GM12878 (cell line): ENCODE results near the gene HIVEP1. TPM values are rescaled to one million over a fixed set of nuclear protein-coding genes. Genes with fewer than 3 reads are reported as not detected.

Source experiments
- ATAC-seq: fragments of 200-7000 bp; cut with Tn5 transposase; 3 replicates; pipeline ENCODE4 v1.9.1; 2020; ENCODE audit warnings: mild to moderate bottlenecking, moderate library complexity
- BruUV-seq: library from RNA; stranded (reverse); fragments of 400-500 nt; replicated peaks from 2 replicates; lab custom pipeline; 2021; lab: Mats Ljungman, UMichigan
- CTCF ChIA-PET: fragments of 300-600 bp; sonication (Branson Sonifier 250); formaldehyde crosslinking; extraction: SDS; loops from one replicate; lab custom pipeline; 2021; ENCODE audit warnings: inconsistent platforms; lab: Yijun Ruan, JAX
- POLR2A ChIA-PET: fragments of 350-600 bp; formaldehyde crosslinking; extraction: SDS; loops from one replicate; lab custom pipeline; 2021; ENCODE audit warnings: inconsistent platforms; lab: Charles Lee
- RAD21 ChIA-PET: fragments of 300-600 bp; sonication (Branson Sonifier 250); formaldehyde crosslinking; loops from one replicate; lab custom pipeline; 2023; ENCODE audit warnings: antibody characterized with exemption; ENCODE audit not compliant: unreplicated experiment; lab: Charles Lee
- SMC1A ChIA-PET: fragments of 300-600 bp; sonication (Branson Sonifier 250); formaldehyde crosslinking; loops from one replicate; lab custom pipeline; 2023; ENCODE audit not compliant: unreplicated experiment, uncharacterized antibody; lab: Charles Lee
- DNase-seq: peaks from one replicate; pipeline ENCODE4 v3.0.0-alpha.2; 2011; ENCODE audit warnings: low read depth, low spot score
- FAIRE-seq: peaks from 3 replicates; lab custom pipeline; 2011; peaks lifted over from hg19 to GRCh38; lab: Jason Lieb, UNC
- H2AFZ ChIP-seq: 2 replicates; pipeline ENCODE4 v1.6.0; 2011; ENCODE audit warnings: low read depth, low read length, control low read depth; ENCODE audit not compliant: control insufficient read depth
- H3K27ac ChIP-seq: 2 replicates; pipeline ENCODE4 v1.5.1; 2011; ENCODE audit warnings: control low read depth; ENCODE audit not compliant: control insufficient read depth, insufficient read depth
- H3K27me3 ChIP-seq, 2 experiments: replicated peaks in 1 of 2; 2 replicates each; pipeline versions ENCODE4 v1.6.0 to v1.6.1; 2011; ENCODE audit warnings: low read length in 1 of 2; ENCODE audit not compliant: control insufficient read depth in 2 of 2, insufficient read depth in 2 of 2
- H3K36me3 ChIP-seq, 2 experiments: 2 replicates each; pipeline ENCODE4 v1.5.1; 2011; ENCODE audit warnings: low read length in 1 of 2; ENCODE audit not compliant: control insufficient read depth in 2 of 2, insufficient read depth in 2 of 2
- H3K4me1 ChIP-seq: 2 replicates; pipeline ENCODE4 v1.6.1; 2011; ENCODE audit warnings: mild to moderate bottlenecking, low read length, moderate library complexity, mixed read lengths; ENCODE audit not compliant: control insufficient read depth, insufficient read depth
- H3K4me2 ChIP-seq: 2 replicates; pipeline ENCODE4 v1.6.0; 2011; ENCODE audit warnings: control low read depth; ENCODE audit not compliant: control insufficient read depth, insufficient read depth
- H3K4me3 ChIP-seq: fragments of 200-600 bp; sonication (generic); 2 replicates; pipeline ENCODE4 v1.5.1; 2016
- H3K79me2 ChIP-seq: 2 replicates; pipeline ENCODE4 v1.6.0; 2011; ENCODE audit warnings: low read length; ENCODE audit not compliant: control insufficient read depth, insufficient read depth
- H3K9ac ChIP-seq: 2 replicates; pipeline ENCODE4 v1.8.0; 2011; ENCODE audit warnings: low read length, control low read depth, mixed read lengths; ENCODE audit not compliant: control insufficient read depth, insufficient read depth
- H3K9me3 ChIP-seq: replicated peaks from 3 replicates; pipeline ENCODE4 v1.5.1; 2011; ENCODE audit warnings: mild to moderate bottlenecking, low read length; ENCODE audit not compliant: control insufficient read depth, insufficient read depth
- H4K20me1 ChIP-seq: 2 replicates; pipeline ENCODE4 v1.6.0; 2011; ENCODE audit not compliant: control insufficient read depth, insufficient read depth
- BACH1 ChIP-seq: fragments of 450-650 bp; IDR thresholded peaks from 2 replicates; pipeline ENCODE4 v1.6.1; 2017; ENCODE audit warnings: mild to moderate bottlenecking, borderline replicate concordance
- BHLHE40 ChIP-seq, 2 experiments: fragments of 450-650 bp in 1 of 2; IDR thresholded peaks; 2 replicates each; pipeline ENCODE4 v1.6.1; 2011 to 2017; ENCODE audit warnings: low read depth in 2 of 2, borderline replicate concordance in 1 of 2, improper control_type of control experiment in 1 of 2, low read length in 1 of 2, mild to moderate bottlenecking in 1 of 2
- BMI1 ChIP-seq: fragments of 450-650 bp; IDR thresholded peaks from 2 replicates; pipeline ENCODE4 v1.6.1; 2016; ENCODE audit warnings: mild to moderate bottlenecking, moderate library complexity, borderline replicate concordance
- CBX3 ChIP-seq: fragments of 200-600 bp; sonication (generic); IDR thresholded peaks from 2 replicates; pipeline ENCODE4 v1.6.1; 2016; ENCODE audit warnings: low read depth, borderline replicate concordance
- CHD2 ChIP-seq: IDR thresholded peaks from 2 replicates; pipeline ENCODE4 v1.6.1; 2011; ENCODE audit warnings: low read depth, low read length, improper control_type of control experiment, borderline replicate concordance
- E2F4 ChIP-seq: IDR thresholded peaks from 2 replicates; pipeline ENCODE4 v1.6.1; 2012; ENCODE audit warnings: low read depth, low read length, improper control_type of control experiment
- EP300 ChIP-seq, 2 experiments: fragments of 150-350 bp in 1 of 2; IDR thresholded peaks; 2 replicates each; pipeline ENCODE4 v1.6.1; 2011 to 2012; ENCODE audit warnings: low read depth in 2 of 2, low read length in 2 of 2, borderline replicate concordance in 1 of 2, improper control_type of control experiment in 1 of 2, inconsistent platforms in 1 of 2; ENCODE audit not compliant: control insufficient read depth in 1 of 2
- FOXK2 ChIP-seq: fragments of 450-650 bp; IDR thresholded peaks from 2 replicates; pipeline ENCODE4 v1.6.1; 2017; ENCODE audit warnings: mild to moderate bottlenecking, moderate library complexity
- FOXM1 ChIP-seq: IDR thresholded peaks from 2 replicates; pipeline ENCODE4 v1.6.1; 2012; ENCODE audit warnings: low read depth, mild to moderate bottlenecking, inconsistent platforms, low read length, moderate library complexity
- HCFC1 ChIP-seq: fragments of 150-350 bp; IDR thresholded peaks from 2 replicates; pipeline ENCODE4 v1.6.1; 2014; ENCODE audit warnings: low read length
- HDAC6 ChIP-seq: fragments of 200-600 bp; sonication (generic); IDR thresholded peaks from one replicate; pipeline ENCODE4 v1.8.0; 2017; ENCODE audit warnings: antibody characterized with exemption; ENCODE audit not compliant: unreplicated experiment
- HDGF ChIP-seq: fragments of 450-650 bp; IDR thresholded peaks from 2 replicates; pipeline ENCODE4 v1.6.1; 2016; ENCODE audit warnings: antibody characterized with exemption
- IKZF1 ChIP-seq: fragments of 450-650 bp; conservative IDR thresholded peaks from 2 replicates; pipeline ENCODE4 v1.6.1; 2017; ENCODE audit warnings: antibody characterized with exemption, mild to moderate bottlenecking
- IRF4 ChIP-seq: IDR thresholded peaks from 2 replicates; pipeline ENCODE4 v1.6.1; 2011; ENCODE audit warnings: low read depth, low read length
- MAX ChIP-seq: IDR thresholded peaks from 2 replicates; pipeline ENCODE4 v1.6.1; 2012; ENCODE audit warnings: low read depth, low read length, improper control_type of control experiment
- PML ChIP-seq: IDR thresholded peaks from 2 replicates; pipeline ENCODE4 v1.6.1; 2012; ENCODE audit warnings: low read length, inconsistent platforms
- POLR2A ChIP-seq: IDR thresholded peaks from 2 replicates; pipeline ENCODE4 v1.6.1; 2011; ENCODE audit warnings: low read depth, mild to moderate bottlenecking, low read length
- POLR2AphosphoS5 ChIP-seq: IDR thresholded peaks from 2 replicates; pipeline ENCODE4 v1.6.1; 2011; ENCODE audit warnings: mild to moderate bottlenecking, low read length, inconsistent platforms
- POU2F2 ChIP-seq: IDR thresholded peaks from 3 replicates; pipeline ENCODE4 v1.6.1; 2011; ENCODE audit warnings: low read depth, mild to moderate bottlenecking, low read length, borderline replicate concordance
- RAD51 ChIP-seq: fragments of 450-650 bp; IDR thresholded peaks from 2 replicates; pipeline ENCODE4 v1.6.1; 2016; ENCODE audit warnings: moderate library complexity, mild to moderate bottlenecking, inconsistent platforms
- SUZ12 ChIP-seq: fragments of 200-600 bp; sonication (generic); IDR thresholded peaks from one replicate; pipeline ENCODE4 v1.6.1; 2018; ENCODE audit warnings: antibody characterized with exemption, mild to moderate bottlenecking; ENCODE audit not compliant: unreplicated experiment
- TCF12 ChIP-seq: IDR thresholded peaks from 2 replicates; pipeline ENCODE4 v1.6.1; 2011; ENCODE audit warnings: low read depth, mild to moderate bottlenecking, low read length
- TCF3 ChIP-seq: IDR thresholded peaks from 2 replicates; pipeline ENCODE4 v1.6.1; 2012; ENCODE audit warnings: low read depth, mild to moderate bottlenecking, low read length, borderline replicate concordance; ENCODE audit not compliant: insufficient read depth
- YY1 ChIP-seq: IDR thresholded peaks from 2 replicates; pipeline ENCODE4 v1.6.1; 2011; ENCODE audit warnings: low read depth, mild to moderate bottlenecking, low read length
- ZBED1 ChIP-seq: IDR thresholded peaks from 2 replicates; pipeline ENCODE4 v1.6.1; 2016; ENCODE audit warnings: borderline replicate concordance
- ZZZ3 ChIP-seq: IDR thresholded peaks from 2 replicates; pipeline ENCODE4 v1.6.1; 2011; ENCODE audit warnings: low read depth; ENCODE audit not compliant: control insufficient read depth, insufficient read length
- WGBS: methylation state at CpG from one replicate; pipeline ENCODE4 v1.1.6; 2016; ENCODE audit warnings: low lambda C conversion rate; ENCODE audit not compliant: insufficient replicate concordance, insufficient coverage; ENCODE audit errors: missing lambda C conversion rate; 5-methylcytosine and 5-hydroxymethylcytosine counted together
- in situ Hi-C: fragments of 300-500 bp; cut with MboI; formaldehyde crosslinking; loops from 9 replicates; pipeline ENCODE4 v1.14.3; 2018; ENCODE audit warnings: mixed read lengths
- intact Hi-C: fragments of 100-400 bp; cut with micrococcal nuclease; formaldehyde crosslinking; loops from one replicate; pipeline ENCODE4 v1.14.2; 2022; ENCODE audit not compliant: unreplicated experiment
- polyA plus RNA-seq, 11 experiments: library from polyadenylated mRNA; depleted of rRNA in 4 of 11; unstranded in 6 of 11; stranded (reverse) in 5 of 11; fragments of >200 nt; fragmentation: Nextera tagmentation in 4 of 11; fragmentation: Illumina TruSeq in 1 of 11; extraction: Ambion mirVana in 4 of 11; extraction: Trizol in 1 of 11; gene quantifications; 1 replicate in 1 of 11; 2 replicates in 10 of 11; pipeline versions ENCODE4 v1.2.1 to v1.2.3, GENCODE V29; 2011 to 2016; ENCODE audit warnings: inconsistent platforms in 2 of 11, missing spikeins in 2 of 11, low read depth in 1 of 11
- total RNA-seq, 4 experiments: library from RNA; depleted of rRNA in 3 of 4; stranded (reverse); fragments of >200 nt in 3 of 4; fragmentation: Illumina TruSeq in 1 of 4; extraction: Trizol in 1 of 4; gene quantifications; 2 replicates each; pipeline versions ENCODE4 v1.2.1 to v1.2.3, GENCODE V29; 2013 to 2021

HIVEP1 gene
- total and polyA plus RNA-seq, 10 of the 15 experiments (the other 5 are each of a cell fraction or from before 2014, with no cell fraction given), result 4.3 to 37.5 (median 21.6) TPM

- peak overlapping the region; percentile 76 for H3K4me2 ChIP-seq
- WGBS, result 3% methylated on average over 9 of the region's 9 CpGs
- TF ChIP-seq BMI1 (no peak), BHLHE40 (IDR thresholded peaks at IDR 0.05; ENCODE audit: borderline replicate concordance in 1 of 2, low read depth in 2 of 2, low read length in 1 of 2) (peak; percentile 32 to 61; a peak in 2 of 4 replicates), BACH1 (0 out of 2 replicates have a peak, but pooled peaks have one; percentile 22), HCFC1 (no peak), HDAC6 (no peak), MAX (peak; percentile 34; the same call in 1 of the 2 replicates), EP300 (IDR thresholded peaks at IDR 0.05; ENCODE audit: borderline replicate concordance in 1 of 2, control insufficient read depth in 1 of 2, low read depth in 2 of 2, low read length in 2 of 2) (peak in 1 of 2 experiments; percentile 41; a peak in 1 of 4 replicates), POLR2A (peak; percentile 71), FOXM1 (no peak), TCF3 (no peak), CBX3 (no peak), IRF4 (no peak), SUZ12 (no peak), CHD2 (0 out of 2 replicates have a peak, but pooled peaks have one; percentile 35), ZZZ3 (no peak), IKZF1 (peak; percentile 36; the same call in 1 of the 2 replicates), HDGF (peak; percentile 23; the same call in 1 of the 2 replicates), E2F4 (no peak), ZBED1 (no peak), RAD51 (no peak), PML (no peak), YY1 (peak; percentile 88), POLR2AphosphoS5 (peak; percentile 73), POU2F2 (peak; percentile 54; the same call in 2 of the 3 replicates), FOXK2 (no peak), TCF12 (0 out of 2 replicates have a peak, but pooled peaks have one; percentile 17)
Measured at GRCh38 chr6:12047304-12047703, 35.2 kb downstream of the HIVEP1 start.

More at GRCh38 chr6:12047304-12047703, 35.2 kb downstream of the HIVEP1 start:
- Histone ChIP-seq H2AFZ (peak overlapping the region; percentile 70), H3K4me1 (peaks cover 44% of the 10 kb centered on the region), H3K79me2 (peaks cover 72% of the 10 kb centered on the region), H3K27ac (peak overlapping the region; percentile 95), H3K9ac (peak overlapping the region; percentile 62), H4K20me1 (no peaks in the 10 kb centered on the region), H3K36me3 (no peaks in the 10 kb centered on the region; a peak in 1 of 4 replicates), H3K27me3 (no peaks in the 10 kb centered on the region), H3K9me3 (no peaks in the 10 kb centered on the region; the same call in 2 of the 3 replicates), H3K4me3 (no peak overlapping the region)
- no TSS peak for BruUV-seq
- ChIA-PET CTCF (interaction anchor here (0.7 to 1.4 kb wide), 10 partner anchors 8 to 391 kb away, joined by 3 to 5 read pairs (median 3); no protein-coding TSS in a partner anchor), SMC1A (interaction anchor here (0.6 to 2.0 kb wide), 17 partner anchors 8 to 335 kb away, joined by 3 to 15 read pairs (median 4); partner anchors contain the start of gene EDN1), RAD21 (interaction anchor here (0.9 to 2.2 kb wide), 8 partner anchors 8 to 336 kb away, joined by 3 to 9 read pairs (median 4); partner anchors contain the start of genes EDN1 and HIVEP1), POLR2A (interaction anchor here (0.5 to 1.1 kb wide), 4 partner anchors 16 to 159 kb away, joined by 3 to 11 read pairs (median 6); no protein-coding TSS in a partner anchor)
- DNase-seq (no peak), FAIRE-seq (no peak), ATAC-seq (peak; percentile 11)
- in situ Hi-C loops, result no loop called here
- intact Hi-C loops, result no loop called here
